ENCODE data around the gene EDEM1. TPM values are rescaled to one million over a fixed set of nuclear protein-coding genes. Genes with fewer than 3 reads are reported as not detected.

EDEM1 gene
- total RNA-seq, 1 donor from 2014 or later, result 24.1 TPM

DNA sequence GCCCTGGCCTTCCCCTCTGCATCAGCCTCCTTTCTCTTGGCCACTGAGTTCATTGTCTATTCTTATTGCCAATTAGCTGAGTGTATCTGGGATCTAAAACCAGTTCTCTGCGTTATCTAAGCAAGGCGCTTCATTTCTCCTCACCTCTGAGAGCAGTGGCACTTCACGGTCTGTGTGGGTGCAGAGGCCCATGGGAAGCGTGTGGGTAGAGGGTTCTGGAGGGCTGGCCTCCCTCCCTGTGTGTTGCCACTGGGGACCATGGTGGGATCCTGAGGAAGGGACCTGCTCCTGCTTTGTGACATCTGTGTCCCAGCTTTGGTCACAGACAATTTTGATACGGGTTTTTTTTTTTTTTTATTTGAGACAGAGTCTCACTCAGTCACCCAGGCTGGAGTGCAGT is 32.7 kb downstream of the EDEM1 start:
- H3K4me3 Mint-ChIP-seq (ENCODE audit: low read depth), result no peak overlapping the region
- H3K27ac Mint-ChIP-seq, result no peak overlapping the region
- no peak for DNase-seq (ENCODE audit: low spot score, unreplicated experiment)
- H3K4me1 Mint-ChIP-seq (ENCODE audit: low read depth), result peaks cover 4% of the 10 kb centered on the region
- H3K27me3 Mint-ChIP-seq, result no peaks in the 10 kb centered on the region
- H3K36me3 Mint-ChIP-seq (ENCODE audit: insufficient read depth), result peaks cover 20% of the 10 kb centered on the region
- H3K9me3 Mint-ChIP-seq (ENCODE audit: low read depth), result no peaks in the 10 kb centered on the region
- TF ChIP-seq, protein P1, sequence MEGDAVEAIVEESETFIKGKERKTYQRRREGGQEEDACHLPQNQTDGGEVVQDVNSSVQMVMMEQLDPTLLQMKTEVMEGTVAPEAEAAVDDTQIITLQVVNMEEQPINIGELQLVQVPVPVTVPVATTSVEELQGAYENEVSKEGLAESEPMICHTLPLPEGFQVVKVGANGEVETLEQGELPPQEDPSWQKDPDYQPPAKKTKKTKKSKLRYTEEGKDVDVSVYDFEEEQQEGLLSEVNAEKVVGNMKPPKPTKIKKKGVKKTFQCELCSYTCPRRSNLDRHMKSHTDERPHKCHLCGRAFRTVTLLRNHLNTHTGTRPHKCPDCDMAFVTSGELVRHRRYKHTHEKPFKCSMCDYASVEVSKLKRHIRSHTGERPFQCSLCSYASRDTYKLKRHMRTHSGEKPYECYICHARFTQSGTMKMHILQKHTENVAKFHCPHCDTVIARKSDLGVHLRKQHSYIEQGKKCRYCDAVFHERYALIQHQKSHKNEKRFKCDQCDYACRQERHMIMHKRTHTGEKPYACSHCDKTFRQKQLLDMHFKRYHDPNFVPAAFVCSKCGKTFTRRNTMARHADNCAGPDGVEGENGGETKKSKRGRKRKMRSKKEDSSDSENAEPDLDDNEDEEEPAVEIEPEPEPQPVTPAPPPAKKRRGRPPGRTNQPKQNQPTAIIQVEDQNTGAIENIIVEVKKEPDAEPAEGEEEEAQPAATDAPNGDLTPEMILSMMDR (IDR thresholded peaks at IDR 0.05; ENCODE audit: unreplicated experiment), result no peak

DNA sequence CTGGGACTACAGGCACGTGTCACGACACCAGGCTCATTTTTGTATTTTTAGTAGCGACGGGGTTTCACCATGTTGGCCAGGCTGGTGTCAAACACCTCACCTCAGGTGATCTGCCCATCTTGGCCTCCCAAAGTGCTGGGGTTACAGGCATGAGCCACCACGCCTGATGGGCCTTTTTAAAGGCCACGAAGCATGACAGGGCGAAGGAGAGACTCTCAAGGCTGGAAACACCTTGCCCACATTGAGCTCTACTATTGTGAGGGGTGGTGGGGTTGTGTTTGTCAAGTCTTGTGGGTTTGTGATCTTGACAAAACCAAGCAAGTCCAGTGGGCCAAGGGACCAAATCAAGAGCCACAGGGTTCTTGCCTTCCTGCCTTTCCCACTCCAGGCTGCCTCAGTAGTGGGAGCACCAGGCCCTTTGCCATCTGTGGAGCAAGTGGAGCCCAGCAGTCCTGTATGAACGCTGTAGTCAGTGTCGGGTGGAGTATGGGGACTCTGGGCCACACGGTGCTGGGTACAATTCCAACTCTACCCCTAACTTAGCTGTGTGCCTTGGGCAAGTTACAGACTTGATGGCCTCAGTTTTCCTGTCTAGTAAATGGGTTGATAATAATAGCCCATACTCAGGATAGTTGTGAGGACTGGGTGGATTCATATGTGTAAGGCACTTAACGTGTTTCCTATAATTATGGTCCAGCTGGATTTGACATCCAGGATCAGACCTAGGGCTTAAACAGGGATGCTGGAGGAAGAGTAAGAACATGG is 33.3 kb downstream of the EDEM1 start:
- H3K4me1 Mint-ChIP-seq (ENCODE audit: low read depth), result peaks cover 4% of the 10 kb centered on the region
- no peak overlapping the region for H3K4me3 Mint-ChIP-seq (ENCODE audit: low read depth)
- TF ChIP-seq, protein P1 (IDR thresholded peaks at IDR 0.05; ENCODE audit: unreplicated experiment), result no peak
- no peak overlapping the region for H3K27ac Mint-ChIP-seq
- H3K27me3 Mint-ChIP-seq, result no peaks in the 10 kb centered on the region
- no peak for DNase-seq (ENCODE audit: low spot score, unreplicated experiment)
- H3K9me3 Mint-ChIP-seq (ENCODE audit: low read depth), result no peaks in the 10 kb centered on the region
- H3K36me3 Mint-ChIP-seq (ENCODE audit: insufficient read depth), result peaks cover 13% of the 10 kb centered on the region

DNA sequence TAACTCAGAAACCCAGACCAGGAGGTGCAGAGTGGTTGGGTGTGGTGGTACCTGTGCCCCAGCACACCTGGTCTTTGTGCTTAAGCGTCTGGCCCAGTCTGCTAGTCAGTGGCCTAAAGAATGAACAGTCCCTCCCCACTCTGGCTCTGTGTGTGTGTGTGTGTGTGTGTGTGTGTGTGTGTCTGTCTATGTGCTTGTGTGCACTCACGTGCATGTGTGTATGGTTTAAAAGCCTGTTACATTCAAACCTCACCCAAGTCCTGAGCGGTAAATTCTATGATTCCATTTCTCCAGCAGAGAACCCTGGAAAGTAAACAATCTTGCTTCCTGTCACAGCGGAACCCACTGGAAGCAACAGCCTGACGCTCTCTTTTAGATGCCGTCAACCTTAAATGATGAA is 34.2 kb downstream of the EDEM1 start:
- peaks cover 9% of the 10 kb centered on the region for H3K36me3 Mint-ChIP-seq (ENCODE audit: insufficient read depth)
- H3K4me3 Mint-ChIP-seq (ENCODE audit: low read depth), result no peak overlapping the region
- no peak for DNase-seq (ENCODE audit: low spot score, unreplicated experiment)
- no peak overlapping the region for H3K27ac Mint-ChIP-seq
- no peaks in the 10 kb centered on the region for H3K27me3 Mint-ChIP-seq
- H3K4me1 Mint-ChIP-seq (ENCODE audit: low read depth), result peaks cover 4% of the 10 kb centered on the region
- TF ChIP-seq, protein P1 (IDR thresholded peaks at IDR 0.05; ENCODE audit: unreplicated experiment), result no peak
- H3K9me3 Mint-ChIP-seq (ENCODE audit: low read depth), result no peaks in the 10 kb centered on the region

DNA sequence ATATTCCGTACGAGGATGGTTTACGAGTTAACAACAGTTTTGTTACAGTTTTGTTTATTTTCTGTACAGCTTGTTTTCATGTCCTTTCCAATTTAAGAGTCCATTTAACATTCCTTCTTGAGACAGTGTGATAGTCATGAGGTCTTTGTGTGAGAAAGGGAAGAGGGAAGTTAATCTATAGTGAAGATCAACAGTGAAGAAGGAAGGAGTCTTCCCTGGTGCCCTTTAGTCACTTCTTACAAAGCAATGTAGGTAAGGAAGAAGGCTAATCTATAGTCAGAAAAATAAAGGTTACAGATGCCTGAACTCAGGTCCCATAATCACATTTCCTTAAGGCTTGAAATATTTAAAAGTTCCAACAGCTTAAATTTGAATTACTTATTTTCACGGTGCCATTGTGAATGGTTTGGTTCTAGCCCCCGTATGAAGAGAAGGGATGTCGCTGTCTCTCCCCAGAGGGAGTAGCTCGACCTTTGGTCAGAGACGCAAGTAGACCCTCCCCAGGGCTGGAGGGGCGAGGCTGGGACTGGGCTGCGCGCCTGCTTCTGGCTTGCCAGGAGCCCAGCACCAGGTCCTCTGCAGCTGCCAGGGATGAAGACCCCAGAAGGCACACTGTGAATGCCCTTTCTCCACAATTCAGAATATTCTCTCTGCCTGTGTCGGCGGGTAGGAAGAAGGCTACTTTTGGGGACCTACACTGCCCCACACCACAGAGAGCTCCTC is 34.9 kb downstream of the EDEM1 start:
- Mint-ChIP-seq H3K4me1 (ENCODE audit: low read depth) (peaks cover 4% of the 10 kb centered on the region), H3K27ac (no peak overlapping the region), H3K9me3 (ENCODE audit: low read depth) (no peaks in the 10 kb centered on the region), H3K27me3 (no peaks in the 10 kb centered on the region), H3K4me3 (ENCODE audit: low read depth) (no peak overlapping the region), H3K36me3 (ENCODE audit: insufficient read depth) (peaks cover 7% of the 10 kb centered on the region)
- no peak for DNase-seq (ENCODE audit: low spot score, unreplicated experiment)
- TF ChIP-seq, protein P1 (IDR thresholded peaks at IDR 0.05; ENCODE audit: unreplicated experiment), result no peak

DNA sequence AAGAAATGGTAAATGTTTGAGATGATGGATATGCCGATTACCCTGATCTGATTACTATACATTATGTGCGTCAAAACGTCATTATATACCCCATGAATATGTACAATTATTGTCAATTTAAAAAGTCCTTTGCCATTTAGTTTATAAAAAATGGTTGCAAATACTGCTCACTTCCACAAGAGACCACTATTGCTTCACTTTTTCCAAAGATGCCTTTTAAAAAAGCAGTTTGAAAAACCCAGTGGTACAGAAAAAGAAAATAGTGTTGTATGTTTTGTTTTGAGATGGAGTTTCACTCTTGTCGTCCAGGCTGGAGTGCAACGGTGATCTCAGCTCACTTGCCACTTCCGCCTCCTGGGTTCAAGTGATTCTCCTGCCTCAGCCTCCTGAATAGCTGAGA is 39.3 kb downstream of the EDEM1 start:
- Mint-ChIP-seq H3K4me1 (ENCODE audit: low read depth) (peaks cover 2% of the 10 kb centered on the region), H3K36me3 (ENCODE audit: insufficient read depth) (no peaks in the 10 kb centered on the region), H3K27ac (no peak overlapping the region), H3K9me3 (ENCODE audit: low read depth) (no peaks in the 10 kb centered on the region), H3K4me3 (ENCODE audit: low read depth) (no peak overlapping the region), H3K27me3 (no peaks in the 10 kb centered on the region)
- TF ChIP-seq, protein P1 (IDR thresholded peaks at IDR 0.05; ENCODE audit: unreplicated experiment), result peak; percentile 60
- no peak for DNase-seq (ENCODE audit: low spot score, unreplicated experiment)
